Liver (tissue), 9 donors: Measurements from ENCODE around the gene ATP6V1A. TPM values are rescaled to one million over a fixed set of nuclear protein-coding genes. Genes with fewer than 3 reads are reported as not detected.

Experiments
- DNase-seq: peaks from one replicate; pipeline ENCODE4 v3.0.0-alpha.2; 2017; ENCODE audit warnings: low spot score
- H3K27ac ChIP-seq, 2 donors: one replicate each; pipeline ENCODE4 v1.7.0; 2013; ENCODE audit warnings: inconsistent platforms in 2 of 2, low read length in 2 of 2, control low read depth in 1 of 2, low read depth in 1 of 2, mild to moderate bottlenecking in 1 of 2
- H3K27me3 ChIP-seq, 4 donors: one replicate each; pipeline versions ENCODE4 v1.6.1 to v1.7.0; 2013; ENCODE audit warnings: low read length in 3 of 4, inconsistent platforms in 1 of 4, mild to moderate bottlenecking in 1 of 4, moderate library complexity in 1 of 4; ENCODE audit not compliant: control insufficient read depth in 4 of 4, insufficient read depth in 4 of 4
- H3K36me3 ChIP-seq, 4 donors: one replicate each; pipeline versions ENCODE4 v1.6.1 to v1.7.0; 2013; ENCODE audit warnings: low read length in 3 of 4, mild to moderate bottlenecking in 3 of 4, low read depth in 1 of 4, moderate library complexity in 1 of 4; ENCODE audit not compliant: control insufficient read depth in 4 of 4, insufficient read depth in 3 of 4
- H3K4me1 ChIP-seq, 4 donors: one replicate each; pipeline versions ENCODE4 v1.6.1 to v1.7.0; 2013; ENCODE audit warnings: low read length in 3 of 4, mild to moderate bottlenecking in 3 of 4, moderate library complexity in 1 of 4; ENCODE audit not compliant: control insufficient read depth in 4 of 4, insufficient read depth in 4 of 4
- H3K4me3 ChIP-seq, 3 donors: one replicate each; pipeline versions ENCODE4 v1.6.1 to v1.7.0; 2013; ENCODE audit warnings: low read length in 3 of 3, control low read depth in 1 of 3, low read depth in 1 of 3, mild to moderate bottlenecking in 1 of 3
- H3K9ac ChIP-seq, 2 donors: one replicate each; pipeline ENCODE4 v1.7.0; 2013; ENCODE audit warnings: low read length in 2 of 2, mild to moderate bottlenecking in 2 of 2, moderate library complexity in 2 of 2, control low read depth in 1 of 2, low read depth in 1 of 2
- H3K9me3 ChIP-seq, 4 donors: one replicate each; pipeline versions ENCODE4 v1.6.1 to v1.7.0; 2013; ENCODE audit warnings: low read length in 3 of 4; ENCODE audit not compliant: control insufficient read depth in 4 of 4
- EGR1 ChIP-seq, 2 donors: IDR thresholded peaks; 2 replicates each; pipeline ENCODE4 v1.6.1; 2016 to 2018; ENCODE audit warnings: antibody characterized with exemption in 2 of 2, low read depth in 2 of 2
- FOXA1 ChIP-seq: IDR thresholded peaks from 2 replicates; pipeline ENCODE4 v1.6.1; 2016; ENCODE audit warnings: antibody characterized with exemption
- FOXA2 ChIP-seq: IDR thresholded peaks from 2 replicates; pipeline ENCODE4 v1.6.1; 2016; ENCODE audit warnings: antibody characterized with exemption
- GABPA ChIP-seq, 2 donors: IDR thresholded peaks in 1 of 2; conservative IDR thresholded peaks in 1 of 2; 2 replicates each; pipeline ENCODE4 v1.6.1; 2016; ENCODE audit warnings: antibody characterized with exemption in 2 of 2, mild to moderate bottlenecking in 1 of 2, moderate library complexity in 1 of 2
- HNF4A ChIP-seq, 2 donors: conservative IDR thresholded peaks; 2 replicates each; pipeline ENCODE4 v1.6.1; 2016; ENCODE audit warnings: antibody characterized with exemption in 2 of 2, mild to moderate bottlenecking in 2 of 2
- HNF4G ChIP-seq: IDR thresholded peaks from 2 replicates; pipeline ENCODE4 v1.6.1; 2016; ENCODE audit warnings: antibody characterized with exemption
- JUND ChIP-seq, 2 donors: IDR thresholded peaks; 2 replicates each; pipeline ENCODE4 v1.6.1; 2016; ENCODE audit warnings: antibody characterized with exemption in 2 of 2
- NR2F2 ChIP-seq: IDR thresholded peaks from 2 replicates; pipeline ENCODE4 v1.6.1; 2016; ENCODE audit warnings: antibody characterized with exemption
- RAD21 ChIP-seq, 2 donors: IDR thresholded peaks; 2 replicates each; pipeline ENCODE4 v1.6.1; 2016; ENCODE audit warnings: antibody characterized with exemption in 2 of 2, mild to moderate bottlenecking in 2 of 2
- RXRA ChIP-seq, 2 donors: IDR thresholded peaks; 2 replicates each; pipeline ENCODE4 v1.6.1; 2017 to 2018; ENCODE audit warnings: antibody characterized with exemption in 2 of 2, mild to moderate bottlenecking in 1 of 2
- SP1 ChIP-seq: IDR thresholded peaks from 2 replicates; pipeline ENCODE4 v1.6.1; 2018; ENCODE audit warnings: antibody characterized with exemption, mild to moderate bottlenecking
- TAF1 ChIP-seq: conservative IDR thresholded peaks from 2 replicates; pipeline ENCODE4 v1.6.1; 2016; ENCODE audit warnings: antibody characterized with exemption, mild to moderate bottlenecking
- YY1 ChIP-seq: IDR thresholded peaks from 2 replicates; pipeline ENCODE4 v1.6.1; 2016; ENCODE audit warnings: antibody characterized with exemption, mild to moderate bottlenecking
- WGBS: extraction: QIAGEN DNeasy Blood & Tissue Kit; methylation state at CpG from one replicate; pipeline ENCODE4 v1.1.7; 2013; 5-methylcytosine and 5-hydroxymethylcytosine counted together
- polyA plus RNA-seq, 2 donors: library from polyadenylated mRNA; stranded (reverse) in 1 of 2; unstranded in 1 of 2; fragments of 200-250 nt in 1 of 2; fragments of >200 nt in 1 of 2; fragmentation: Nextera tagmentation in 1 of 2; extraction: Ambion mirVana in 1 of 2; gene quantifications; one replicate each; pipeline versions ENCODE4 v1.2.1 to v1.2.3, GENCODE V29; 2013 to 2015
- total RNA-seq, 2 donors: library from RNA; depleted of rRNA; stranded (reverse); fragments of >200 nt; gene quantifications; one replicate each; pipeline ENCODE4 v1.2.3, GENCODE V29; 2014
- TF ChIP-seq, protein P1 (sequence below): IDR thresholded peaks from 2 replicates; pipeline ENCODE4 v1.6.1; 2016; ENCODE audit warnings: antibody characterized with exemption
- TF ChIP-seq, protein P2 (sequence below): IDR thresholded peaks from 2 replicates; pipeline ENCODE4 v1.6.1; 2016; ENCODE audit warnings: antibody characterized with exemption
- TF ChIP-seq, protein P3 (sequence below): IDR thresholded peaks from 2 replicates; pipeline ENCODE4 v1.6.1; 2016; ENCODE audit warnings: antibody characterized with exemption
- TF ChIP-seq, protein P4 (sequence below): fragments of 150-350 bp; IDR thresholded peaks from 2 replicates; pipeline ENCODE4 v1.5.1; 2017; ENCODE audit warnings: improper control_type of control experiment, low read depth, low read length; ENCODE audit not compliant: missing input control
- TF ChIP-seq, protein P5 (sequence below): IDR thresholded peaks from 2 replicates; pipeline ENCODE4 v1.6.1; 2016; ENCODE audit warnings: antibody characterized with exemption, mild to moderate bottlenecking
- donor health status: healthy.
- donor health status: healthy.
- donor health status: healthy.
- donor health status: healthy.
- donor health status: healthy.

Gene ATP6V1A
- total and polyA plus RNA-seq, 4 donors = 15.2 to 53.2 (median 42.7) TPM

DNA sequence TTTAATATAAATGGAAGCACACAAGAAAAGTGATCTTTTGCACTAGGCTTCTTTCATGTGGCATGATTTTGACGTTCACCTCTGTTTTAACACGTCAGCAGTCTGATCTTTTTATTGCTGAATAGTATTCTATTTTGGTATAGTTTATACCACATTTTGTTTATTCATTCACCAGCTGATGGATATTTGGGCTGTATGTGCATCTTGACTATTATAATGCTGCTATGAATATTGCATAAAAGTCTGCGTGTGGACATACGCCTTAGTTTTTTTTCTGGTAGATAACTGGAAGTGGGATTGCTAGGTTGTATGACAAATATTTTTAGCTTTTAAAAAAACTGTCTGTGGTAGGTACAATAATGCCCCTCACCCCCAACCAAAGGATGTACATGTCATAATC, 15.1 kb upstream of the ATP6V1A start:
- H3K27me3 ChIP-seq = no peaks in the 10 kb centered on the region
- TF ChIP-seq EGR1 (IDR thresholded peaks at IDR 0.05; ENCODE audit: low read depth in 2 of 2) = no peak
- TF ChIP-seq FOXA2 = no peak
- TF ChIP-seq, protein P1, sequence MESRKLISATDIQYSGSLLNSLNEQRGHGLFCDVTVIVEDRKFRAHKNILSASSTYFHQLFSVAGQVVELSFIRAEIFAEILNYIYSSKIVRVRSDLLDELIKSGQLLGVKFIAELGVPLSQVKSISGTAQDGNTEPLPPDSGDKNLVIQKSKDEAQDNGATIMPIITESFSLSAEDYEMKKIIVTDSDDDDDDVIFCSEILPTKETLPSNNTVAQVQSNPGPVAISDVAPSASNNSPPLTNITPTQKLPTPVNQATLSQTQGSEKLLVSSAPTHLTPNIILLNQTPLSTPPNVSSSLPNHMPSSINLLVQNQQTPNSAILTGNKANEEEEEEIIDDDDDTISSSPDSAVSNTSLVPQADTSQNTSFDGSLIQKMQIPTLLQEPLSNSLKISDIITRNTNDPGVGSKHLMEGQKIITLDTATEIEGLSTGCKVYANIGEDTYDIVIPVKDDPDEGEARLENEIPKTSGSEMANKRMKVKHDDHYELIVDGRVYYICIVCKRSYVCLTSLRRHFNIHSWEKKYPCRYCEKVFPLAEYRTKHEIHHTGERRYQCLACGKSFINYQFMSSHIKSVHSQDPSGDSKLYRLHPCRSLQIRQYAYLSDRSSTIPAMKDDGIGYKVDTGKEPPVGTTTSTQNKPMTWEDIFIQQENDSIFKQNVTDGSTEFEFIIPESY = no peak
- no peak for TF ChIP-seq RAD21 (IDR thresholded peaks at IDR 0.05)
- no peak for TF ChIP-seq YY1
- no peak for TF ChIP-seq TAF1
- no peak for TF ChIP-seq SP1
- TF ChIP-seq HNF4G = no peak
- TF ChIP-seq, protein P2, sequence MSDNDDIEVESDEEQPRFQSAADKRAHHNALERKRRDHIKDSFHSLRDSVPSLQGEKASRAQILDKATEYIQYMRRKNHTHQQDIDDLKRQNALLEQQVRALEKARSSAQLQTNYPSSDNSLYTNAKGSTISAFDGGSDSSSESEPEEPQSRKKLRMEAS = no peak
- TF ChIP-seq NR2F2 = no peak
- TF ChIP-seq JUND (IDR thresholded peaks at IDR 0.05) = no peak
- no peak for TF ChIP-seq GABPA (IDR thresholded peaks at IDR 0.05 in 1 of 2, conservative IDR thresholded peaks at IDR 0.05 in 1 of 2)
- TF ChIP-seq, protein P3, sequence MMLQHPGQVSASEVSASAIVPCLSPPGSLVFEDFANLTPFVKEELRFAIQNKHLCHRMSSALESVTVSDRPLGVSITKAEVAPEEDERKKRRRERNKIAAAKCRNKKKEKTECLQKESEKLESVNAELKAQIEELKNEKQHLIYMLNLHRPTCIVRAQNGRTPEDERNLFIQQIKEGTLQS = no peak
- no peak for TF ChIP-seq FOXA1
- no peak for TF ChIP-seq RXRA (IDR thresholded peaks at IDR 0.05)
- TF ChIP-seq, protein P4, sequence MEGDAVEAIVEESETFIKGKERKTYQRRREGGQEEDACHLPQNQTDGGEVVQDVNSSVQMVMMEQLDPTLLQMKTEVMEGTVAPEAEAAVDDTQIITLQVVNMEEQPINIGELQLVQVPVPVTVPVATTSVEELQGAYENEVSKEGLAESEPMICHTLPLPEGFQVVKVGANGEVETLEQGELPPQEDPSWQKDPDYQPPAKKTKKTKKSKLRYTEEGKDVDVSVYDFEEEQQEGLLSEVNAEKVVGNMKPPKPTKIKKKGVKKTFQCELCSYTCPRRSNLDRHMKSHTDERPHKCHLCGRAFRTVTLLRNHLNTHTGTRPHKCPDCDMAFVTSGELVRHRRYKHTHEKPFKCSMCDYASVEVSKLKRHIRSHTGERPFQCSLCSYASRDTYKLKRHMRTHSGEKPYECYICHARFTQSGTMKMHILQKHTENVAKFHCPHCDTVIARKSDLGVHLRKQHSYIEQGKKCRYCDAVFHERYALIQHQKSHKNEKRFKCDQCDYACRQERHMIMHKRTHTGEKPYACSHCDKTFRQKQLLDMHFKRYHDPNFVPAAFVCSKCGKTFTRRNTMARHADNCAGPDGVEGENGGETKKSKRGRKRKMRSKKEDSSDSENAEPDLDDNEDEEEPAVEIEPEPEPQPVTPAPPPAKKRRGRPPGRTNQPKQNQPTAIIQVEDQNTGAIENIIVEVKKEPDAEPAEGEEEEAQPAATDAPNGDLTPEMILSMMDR = no peak
- no peak for TF ChIP-seq HNF4A (conservative IDR thresholded peaks at IDR 0.05)
- TF ChIP-seq, protein P5, sequence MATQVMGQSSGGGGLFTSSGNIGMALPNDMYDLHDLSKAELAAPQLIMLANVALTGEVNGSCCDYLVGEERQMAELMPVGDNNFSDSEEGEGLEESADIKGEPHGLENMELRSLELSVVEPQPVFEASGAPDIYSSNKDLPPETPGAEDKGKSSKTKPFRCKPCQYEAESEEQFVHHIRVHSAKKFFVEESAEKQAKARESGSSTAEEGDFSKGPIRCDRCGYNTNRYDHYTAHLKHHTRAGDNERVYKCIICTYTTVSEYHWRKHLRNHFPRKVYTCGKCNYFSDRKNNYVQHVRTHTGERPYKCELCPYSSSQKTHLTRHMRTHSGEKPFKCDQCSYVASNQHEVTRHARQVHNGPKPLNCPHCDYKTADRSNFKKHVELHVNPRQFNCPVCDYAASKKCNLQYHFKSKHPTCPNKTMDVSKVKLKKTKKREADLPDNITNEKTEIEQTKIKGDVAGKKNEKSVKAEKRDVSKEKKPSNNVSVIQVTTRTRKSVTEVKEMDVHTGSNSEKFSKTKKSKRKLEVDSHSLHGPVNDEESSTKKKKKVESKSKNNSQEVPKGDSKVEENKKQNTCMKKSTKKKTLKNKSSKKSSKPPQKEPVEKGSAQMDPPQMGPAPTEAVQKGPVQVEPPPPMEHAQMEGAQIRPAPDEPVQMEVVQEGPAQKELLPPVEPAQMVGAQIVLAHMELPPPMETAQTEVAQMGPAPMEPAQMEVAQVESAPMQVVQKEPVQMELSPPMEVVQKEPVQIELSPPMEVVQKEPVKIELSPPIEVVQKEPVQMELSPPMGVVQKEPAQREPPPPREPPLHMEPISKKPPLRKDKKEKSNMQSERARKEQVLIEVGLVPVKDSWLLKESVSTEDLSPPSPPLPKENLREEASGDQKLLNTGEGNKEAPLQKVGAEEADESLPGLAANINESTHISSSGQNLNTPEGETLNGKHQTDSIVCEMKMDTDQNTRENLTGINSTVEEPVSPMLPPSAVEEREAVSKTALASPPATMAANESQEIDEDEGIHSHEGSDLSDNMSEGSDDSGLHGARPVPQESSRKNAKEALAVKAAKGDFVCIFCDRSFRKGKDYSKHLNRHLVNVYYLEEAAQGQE = no peak

More for the DNA sequence above, 15.1 kb upstream of the ATP6V1A start:
- Histone ChIP-seq H3K4me1 (peaks cover 0 to 16% (median 14%) of the 10 kb centered on the region in 4 donors), H3K36me3 (no peaks in the 10 kb centered on the region), H3K9ac (no peak overlapping the region), H3K4me3 (no peak overlapping the region), H3K27ac (no peak overlapping the region), H3K9me3 (no peaks in the 10 kb centered on the region)
- WGBS = 88% methylated on average over 4 of the region's 4 CpGs
- no peak for DNase-seq
